SIG-M5 treated with dmso at 0.1 percent for 504 hours (cell line): ENCODE results near the gene CD2.

Experiments used
- DNase-seq: peaks from one replicate; lab custom pipeline; 2025; ENCODE audit not compliant: unreplicated experiment; lab: John Stamatoyannopoulos, UW

CD2 gene, protein sequence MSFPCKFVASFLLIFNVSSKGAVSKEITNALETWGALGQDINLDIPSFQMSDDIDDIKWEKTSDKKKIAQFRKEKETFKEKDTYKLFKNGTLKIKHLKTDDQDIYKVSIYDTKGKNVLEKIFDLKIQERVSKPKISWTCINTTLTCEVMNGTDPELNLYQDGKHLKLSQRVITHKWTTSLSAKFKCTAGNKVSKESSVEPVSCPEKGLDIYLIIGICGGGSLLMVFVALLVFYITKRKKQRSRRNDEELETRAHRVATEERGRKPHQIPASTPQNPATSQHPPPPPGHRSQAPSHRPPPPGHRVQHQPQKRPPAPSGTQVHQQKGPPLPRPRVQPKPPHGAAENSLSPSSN

GRCh38 chr1:116754198-116754977 lies at the start of gene CD2:
TSS of gene CD2 (plus strand) at chr1:116754430. CDS start at chr1:116754493, 63 bp downstream.
- no peak for DNase-seq

DNA sequence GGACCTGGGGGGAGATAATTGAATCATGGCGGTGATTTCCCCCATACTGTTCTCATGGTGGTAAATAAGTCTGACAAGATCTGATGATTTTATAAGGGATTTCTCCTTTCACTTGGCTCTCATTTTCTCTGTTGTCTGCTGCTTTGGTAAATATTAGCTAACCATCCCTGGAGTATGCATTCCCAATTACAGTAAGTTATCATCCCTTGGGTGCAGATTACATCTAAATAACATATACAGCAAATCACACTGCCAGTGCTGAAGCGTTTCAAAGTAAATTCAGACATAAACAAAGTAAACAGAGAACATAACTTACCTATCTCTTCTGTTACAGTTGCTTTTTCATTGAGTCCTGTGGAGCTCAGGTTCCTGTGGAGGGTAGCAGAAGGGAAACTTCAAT lies 48.1 kb upstream of the CD2 start:
- DNase-seq: no peak

DNA sequence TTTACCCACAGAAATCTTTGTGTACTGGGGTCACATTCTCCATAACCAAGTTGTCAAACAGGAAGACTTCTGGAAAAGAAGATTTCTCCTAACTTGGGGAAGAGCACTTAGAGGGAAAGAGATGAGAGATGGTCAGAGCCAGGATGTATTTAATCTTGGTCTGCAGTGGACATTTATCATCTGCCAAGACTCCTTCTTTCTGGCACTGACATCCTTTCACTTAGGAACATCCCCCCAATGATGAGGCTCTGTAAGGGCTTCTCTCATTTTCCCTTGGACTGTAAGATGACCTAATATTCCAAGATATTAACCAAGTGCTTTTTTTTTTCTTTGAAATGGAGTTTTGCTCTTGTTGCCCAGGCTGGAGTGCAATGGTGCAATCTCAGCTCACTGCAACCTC lies 47.4 kb upstream of the CD2 start:
- DNase-seq: no peak

DNA sequence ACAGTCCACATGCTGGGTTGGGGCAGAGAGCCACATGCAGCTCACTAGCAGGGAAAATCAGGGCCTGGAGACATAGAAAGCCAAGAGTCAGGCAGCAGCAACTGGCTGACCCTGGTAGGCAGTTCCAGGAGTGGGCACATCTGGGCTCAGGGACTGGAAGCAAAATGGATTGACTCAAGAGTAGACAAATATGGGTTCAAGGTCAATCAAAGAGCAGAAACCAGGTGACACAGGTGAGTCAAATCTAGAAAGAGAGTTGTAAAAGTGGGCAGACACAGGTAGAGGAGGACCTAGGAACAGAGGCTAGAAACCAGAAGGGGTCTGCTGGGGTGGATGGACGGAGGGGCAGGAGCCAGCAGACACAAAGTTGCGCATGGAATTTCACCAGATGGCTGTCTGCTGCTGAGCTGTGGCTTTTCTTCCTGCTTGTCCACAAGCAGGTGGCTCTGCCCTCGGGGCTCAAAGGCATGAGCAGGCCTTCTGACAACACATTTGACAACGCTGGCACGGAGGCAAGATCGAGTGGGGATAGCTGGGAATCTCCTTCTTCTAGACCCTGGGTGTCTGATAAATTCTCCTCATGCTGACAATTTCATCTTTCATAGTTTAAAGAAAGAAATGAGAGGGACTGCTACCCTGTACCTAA lies 45.9 kb upstream of the CD2 start:
- DNase-seq: no peak

DNA sequence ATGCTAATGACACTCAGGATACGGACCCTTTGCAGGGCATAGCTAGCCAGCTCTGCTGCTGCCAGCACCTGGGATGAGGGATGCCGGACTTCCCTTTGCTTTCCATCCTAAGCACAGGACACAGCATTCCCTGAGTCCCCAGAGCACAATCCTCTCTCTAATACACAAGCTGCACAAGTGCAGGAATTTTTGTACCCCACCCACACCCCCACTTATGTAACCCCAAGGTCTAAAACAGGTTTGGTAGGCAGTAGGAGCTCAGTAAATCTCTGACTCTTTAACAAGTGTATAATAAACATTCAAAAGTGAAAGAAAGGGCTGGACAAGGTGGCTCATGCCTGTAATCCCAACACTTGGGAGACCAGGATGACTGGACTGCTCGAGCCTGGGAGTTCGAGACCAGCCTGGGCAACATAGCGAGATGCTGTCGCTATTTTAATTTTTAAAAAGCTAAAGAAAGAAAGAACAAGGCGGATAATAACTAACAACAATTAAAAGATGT lies 44.5 kb upstream of the CD2 start:
- DNase-seq: no peak

DNA sequence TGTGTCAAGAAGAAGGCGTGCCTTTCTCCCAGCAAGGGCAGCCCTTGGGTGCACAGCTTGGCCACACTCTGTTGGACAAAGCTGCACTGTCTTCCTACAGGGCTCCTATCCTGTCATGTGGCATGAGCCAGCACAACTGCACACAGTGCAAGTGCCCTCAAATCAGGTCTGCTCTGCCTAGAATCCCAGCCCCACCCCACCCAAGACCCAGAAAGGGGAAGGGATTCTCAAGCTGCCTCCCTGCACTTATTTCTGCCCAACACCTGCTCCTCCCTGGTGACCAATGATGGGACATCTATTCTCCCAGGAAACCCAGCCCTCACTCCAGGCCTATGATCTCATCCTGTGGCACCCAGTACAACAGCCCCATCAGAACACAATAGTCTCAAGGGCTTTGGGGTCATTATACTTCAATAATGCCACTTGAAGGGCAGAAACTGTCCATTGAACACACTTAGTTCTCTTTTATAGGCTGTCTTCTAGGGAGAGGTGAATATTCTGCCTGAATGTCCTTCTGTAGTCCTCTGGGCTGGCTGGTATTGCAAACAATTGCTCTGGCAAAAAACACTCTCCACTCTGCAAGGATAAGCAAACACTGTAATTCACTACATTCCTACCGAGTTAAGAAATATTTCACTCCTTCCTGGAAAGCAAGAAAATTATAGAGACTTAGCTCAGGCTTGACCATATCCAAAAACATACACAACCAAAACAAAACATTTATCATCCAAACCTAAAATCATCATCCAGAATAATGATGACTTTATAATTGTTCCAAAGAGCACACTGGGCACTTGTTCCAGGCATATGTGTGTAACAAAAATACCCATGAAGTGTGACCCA lies 43.6 kb upstream of the CD2 start:
- DNase-seq: no peak

DNA sequence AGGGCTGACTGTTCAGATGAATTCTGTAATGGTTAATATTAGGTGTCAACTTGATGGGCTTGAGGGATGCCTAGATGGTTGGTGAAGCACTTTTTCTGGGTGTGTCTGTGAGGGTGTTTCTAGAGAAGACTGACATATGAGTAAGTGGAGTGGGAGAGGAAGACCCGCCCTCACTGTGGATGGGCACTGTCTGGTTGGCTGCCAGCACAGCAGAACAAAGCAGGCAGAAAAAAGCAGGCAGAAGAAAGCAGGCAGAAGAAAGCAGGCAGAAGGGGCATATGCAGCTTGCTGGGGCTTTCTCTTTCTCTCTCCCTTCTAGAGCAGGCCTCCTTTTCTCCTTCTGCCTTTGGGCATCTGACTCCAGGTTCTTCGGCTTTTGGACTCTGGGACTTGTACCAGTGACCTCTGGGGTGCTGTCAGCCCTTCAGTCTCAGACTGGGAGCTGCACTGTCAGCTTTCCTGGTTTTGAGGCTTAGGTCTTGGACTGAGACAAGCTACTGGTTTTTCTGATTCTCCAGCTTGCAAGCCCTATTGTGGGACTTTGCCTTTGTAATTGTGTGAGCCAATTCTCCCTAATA lies 42.9 kb upstream of the CD2 start:
- no peak for DNase-seq

GRCh38 chr1:116712510-116712909 lies 41.7 kb upstream of the CD2 start:
- DNase-seq: no peak

GRCh38 chr1:116713474-116713873 lies 40.8 kb upstream of the CD2 start:
- DNase-seq: no peak

DNA sequence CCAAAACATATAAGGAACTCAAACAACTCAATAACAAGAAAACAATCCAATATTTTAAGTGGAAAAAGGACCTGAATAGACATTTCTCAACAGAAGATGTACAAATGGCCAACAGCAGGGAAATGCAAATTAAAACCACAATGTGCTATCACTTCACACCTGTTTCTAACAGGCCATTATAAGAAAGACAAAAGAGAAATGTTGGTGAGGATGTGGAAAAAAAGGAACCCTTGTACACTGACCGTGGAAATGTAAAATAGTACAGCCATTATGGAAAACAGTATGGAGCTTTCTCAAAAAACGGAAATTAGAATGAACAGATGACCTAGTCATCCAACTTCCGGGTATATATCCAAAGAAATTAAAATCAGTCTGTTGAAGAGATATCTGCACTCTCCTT lies 37.8 kb upstream of the CD2 start:
- DNase-seq: no peak

DNA sequence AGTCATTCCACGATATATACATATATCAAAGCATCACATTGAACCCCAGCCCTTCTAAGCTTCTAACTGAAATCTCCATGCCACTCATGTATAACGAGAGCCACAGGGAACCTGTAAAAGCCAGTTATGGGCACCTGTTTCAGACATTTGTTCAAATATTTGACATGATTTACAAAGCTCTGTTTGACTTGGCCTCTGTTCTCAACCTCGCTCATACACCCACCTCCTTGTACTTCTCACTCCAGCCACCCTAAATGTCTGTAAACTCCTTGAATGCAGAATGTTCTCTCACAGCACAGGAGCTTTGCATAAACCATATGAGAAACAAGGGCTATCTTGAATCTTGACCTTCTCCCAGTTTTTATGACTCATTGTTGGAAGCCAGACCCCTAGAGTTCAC lies 36.9 kb upstream of the CD2 start:
- DNase-seq: no peak

DNA sequence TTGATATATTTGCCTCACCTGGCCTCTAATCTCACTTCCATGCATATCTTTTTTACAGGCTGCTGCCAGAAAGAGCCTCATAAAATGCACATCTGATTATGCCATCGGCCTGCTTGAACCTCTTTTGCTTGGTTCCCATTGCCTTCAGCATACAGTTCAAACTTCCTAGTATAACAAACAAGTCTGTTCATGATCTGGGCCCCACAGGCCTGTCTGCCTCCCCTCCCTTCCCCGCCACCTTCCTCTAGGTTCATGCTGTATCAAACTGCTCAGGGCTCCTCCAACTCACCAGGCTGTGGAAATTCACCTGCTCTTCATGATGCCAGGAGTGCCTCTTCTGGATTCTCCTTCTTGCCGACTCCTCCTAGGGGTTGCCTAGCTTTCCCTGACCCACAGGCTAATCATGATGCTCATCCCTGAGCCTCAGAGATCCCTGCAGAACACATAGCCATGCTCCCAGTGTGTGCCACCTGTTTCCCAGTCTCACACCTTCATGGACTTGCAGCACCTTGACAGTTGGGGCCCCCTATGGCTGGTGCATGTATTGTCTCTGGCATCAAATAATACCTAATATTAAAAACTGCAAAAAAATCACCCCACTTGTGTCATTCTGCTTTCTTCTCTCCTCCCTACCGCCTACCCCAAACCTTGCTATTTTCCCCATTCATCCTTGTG lies 33.7 kb upstream of the CD2 start:
- DNase-seq: no peak

- no peak for DNase-seq
Measured at GRCh38 chr1:116721039-116721405, 33.2 kb upstream of the CD2 start.

DNA sequence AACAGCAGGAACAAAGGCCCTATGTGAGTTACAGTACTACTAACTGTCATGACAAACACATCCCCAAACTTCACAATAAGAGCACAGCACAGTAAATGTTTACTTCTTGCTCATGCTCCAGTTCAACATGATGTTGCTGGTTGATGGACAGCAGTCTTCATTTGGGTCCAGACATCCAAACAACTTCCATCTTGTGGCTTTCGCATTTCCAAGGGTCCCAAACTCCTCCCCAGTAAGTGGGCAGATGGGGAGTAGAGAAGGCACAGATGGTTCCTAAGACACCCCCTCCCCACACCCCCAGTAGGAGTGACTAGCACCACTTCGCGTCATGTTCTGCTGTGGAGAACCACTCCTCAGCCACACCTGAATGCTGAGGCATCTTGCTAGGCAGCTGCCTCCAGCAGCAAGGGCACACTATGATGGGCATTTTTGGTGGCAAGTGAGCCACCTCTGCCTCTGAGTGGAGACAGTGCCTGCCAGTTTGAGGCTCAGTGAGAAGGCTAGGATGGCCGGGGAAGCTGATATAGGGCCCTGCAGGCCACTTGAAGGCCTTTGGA lies 32.7 kb upstream of the CD2 start:
- no peak for DNase-seq

DNA sequence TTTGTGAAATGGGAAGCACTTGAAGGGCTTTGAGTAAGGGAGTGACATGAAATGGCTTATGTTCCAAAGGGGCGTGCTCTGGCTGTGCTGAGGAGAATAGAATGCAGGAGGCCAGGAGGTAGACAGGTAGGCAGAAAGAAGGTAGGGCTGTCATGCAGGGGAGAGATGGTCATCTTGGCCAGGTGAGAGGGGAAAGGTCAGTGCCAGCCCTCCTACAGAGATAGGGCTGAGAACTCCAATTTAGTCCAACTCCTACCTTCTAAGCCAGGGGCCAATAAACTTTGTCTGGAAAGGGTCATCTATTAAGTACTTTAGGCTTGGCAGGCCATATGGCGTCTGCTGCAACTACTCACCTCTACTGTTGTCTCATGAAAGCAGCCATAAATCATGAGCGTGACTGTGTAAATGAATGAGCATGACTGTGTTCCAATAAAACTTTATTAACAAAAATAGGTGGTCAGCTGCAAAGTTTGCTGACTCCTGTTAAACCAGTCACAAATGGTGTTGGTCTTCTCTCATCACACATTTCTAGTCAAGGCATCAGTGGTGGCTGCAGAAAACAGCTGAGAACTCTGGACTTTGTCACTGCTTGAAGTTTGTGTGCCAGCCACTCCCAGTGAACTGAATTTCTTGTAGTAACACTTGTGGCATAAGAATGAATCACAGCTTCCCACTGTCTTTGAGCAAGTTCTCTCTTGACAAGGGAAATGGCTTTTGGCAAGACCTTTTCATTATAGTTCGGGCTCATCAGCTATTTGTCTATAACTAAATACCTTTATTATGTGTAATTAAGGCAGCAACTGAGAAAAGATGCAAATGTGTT lies 32.0 kb upstream of the CD2 start:
- DNase-seq: no peak

DNA sequence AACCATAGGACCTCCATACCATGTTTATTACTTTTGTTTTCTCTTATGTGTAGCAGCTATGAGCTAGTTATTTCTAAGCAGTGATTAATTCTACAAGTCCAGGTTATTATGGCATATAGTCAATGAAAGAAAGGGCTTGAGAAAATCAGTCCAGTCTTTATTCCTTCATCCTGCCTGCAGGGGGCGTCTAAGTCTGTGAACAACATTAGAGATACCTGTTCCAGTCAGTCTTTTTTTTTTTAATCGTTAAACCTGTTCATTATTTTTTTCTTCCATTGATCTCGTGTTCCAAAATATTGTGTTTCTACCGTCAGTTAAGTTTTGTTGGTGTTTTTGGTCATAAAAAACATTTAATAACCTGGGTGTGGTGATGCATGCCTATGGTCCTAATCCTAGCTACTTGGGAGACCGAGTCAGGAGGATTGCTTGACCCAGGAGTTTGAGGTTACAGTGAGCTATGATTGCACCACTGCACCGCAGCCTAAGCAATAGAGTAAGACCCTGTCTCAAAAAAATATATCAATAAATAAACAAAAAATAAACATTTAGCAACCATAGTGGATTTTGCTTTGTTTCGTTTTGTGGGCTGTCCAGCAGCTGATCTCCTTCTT lies 29.4 kb upstream of the CD2 start:
- DNase-seq: peak; percentile 66

GRCh38 chr1:116725798-116726197 lies 28.4 kb upstream of the CD2 start:
- no peak for DNase-seq
